Measurements from ENCODE around the gene POLK.
"Not testable (repeated sequence)": the region's sequence is repeated elsewhere in the genome, so short reads cannot be mapped to it uniquely, and the experiment has no call there.

The POLK gene

GRCh38 chr5:75552764-75553163 is 41.1 kb downstream of the POLK start:
- no peak for DNase-seq

- no peak for DNase-seq
Observed at GRCh38 chr5:75553358-75553757, 41.7 kb downstream of the POLK start.

- no peak for DNase-seq
Observed at GRCh38 chr5:75558221-75558620, 46.5 kb downstream of the POLK start.

GRCh38 chr5:75558981-75559632 is 47.4 kb downstream of the POLK start:
- no peak for DNase-seq

- DNase-seq: not testable (repeated sequence)
Observed at GRCh38 chr5:75560655-75561054, 49.0 kb downstream of the POLK start.

GRCh38 chr5:75565991-75566709 is 54.5 kb downstream of the POLK start:
- not testable (repeated sequence) for DNase-seq

- peak; percentile 23 for DNase-seq
Observed at GRCh38 chr5:75566710-75567309, 55.1 kb downstream of the POLK start.

- DNase-seq: no peak
Observed at GRCh38 chr5:75567710-75568109, 56.0 kb downstream of the POLK start.

GRCh38 chr5:75568202-75568601 is 56.5 kb downstream of the POLK start:
- no peak for DNase-seq

- DNase-seq: no peak
Observed at GRCh38 chr5:75571547-75571946, 59.9 kb downstream of the POLK start.

GRCh38 chr5:75574791-75575190 is 63.1 kb downstream of the POLK start:
- DNase-seq: no peak

- not testable (repeated sequence) for DNase-seq
Observed at GRCh38 chr5:75578280-75578679, 66.6 kb downstream of the POLK start.

GRCh38 chr5:75584641-75585040 is 73.0 kb downstream of the POLK start:
- no peak for DNase-seq

GRCh38 chr5:75588666-75589065 is 77.0 kb downstream of the POLK start:
- no peak for DNase-seq

- DNase-seq: no peak
Observed at GRCh38 chr5:75600535-75600934, 88.8 kb downstream of the POLK start.

GRCh38 chr5:75601567-75601966 is 89.9 kb downstream of the POLK start:
- no peak for DNase-seq

- DNase-seq: no peak
Observed at GRCh38 chr5:75601996-75602395, 90.3 kb downstream of the POLK start.

GRCh38 chr5:75603371-75603770 is 91.7 kb downstream of the POLK start:
- no peak for DNase-seq

- DNase-seq: no peak
Observed at GRCh38 chr5:75603821-75604220, 92.1 kb downstream of the POLK start.

- DNase-seq: not testable (repeated sequence)
Observed at GRCh38 chr5:75607341-75607740, 95.7 kb downstream of the POLK start.

GRCh38 chr5:75608870-75609269 is 97.2 kb downstream of the POLK start:
- no peak for DNase-seq

GRCh38 chr5:75610201-75610600 is 98.5 kb downstream of the POLK start:
- DNase-seq: no peak

- not testable (repeated sequence) for DNase-seq
Observed at GRCh38 chr5:75610859-75611310, 99.2 kb downstream of the POLK start.
